Tibial nerve (tissue), 4 donors: ENCODE measurements around the gene MAN2A1. TPM values are rescaled to one million over a fixed set of nuclear protein-coding genes. Genes with fewer than 3 reads are reported as not detected.

Experiments
- DNase-seq, 2 donors: peaks; one replicate each; pipeline ENCODE4 v3.0.0-alpha.2; 2019; ENCODE audit warnings: low spot score in 2 of 2
- H3K27ac ChIP-seq, 4 donors: fragments of 200-600 bp; sonication (generic) in 3 of 4; one replicate each; pipeline ENCODE4 v1.5.1; 2017 to 2019; ENCODE audit warnings: mild to moderate bottlenecking in 1 of 4
- H3K27me3 ChIP-seq, 2 donors: fragments of 200-600 bp; sonication (generic) in 1 of 2; one replicate each; pipeline versions ENCODE4 v1.5.1 to v1.6.0; 2017 to 2019
- H3K36me3 ChIP-seq, 3 donors: fragments of 200-600 bp; sonication (generic); one replicate each; pipeline ENCODE4 v1.5.1; 2018 to 2019
- H3K4me1 ChIP-seq, 4 donors: fragments of 200-600 bp; sonication (generic) in 3 of 4; one replicate each; pipeline ENCODE4 v1.5.1; 2017 to 2019
- H3K4me3 ChIP-seq, 4 donors: fragments of 200-600 bp; sonication (generic) in 3 of 4; one replicate each; pipeline ENCODE4 v1.5.1; 2017 to 2019; ENCODE audit warnings: mild to moderate bottlenecking in 1 of 4, moderate library complexity in 1 of 4
- H3K9me3 ChIP-seq, 4 donors: fragments of 200-600 bp; sonication (generic) in 3 of 4; one replicate each; pipeline ENCODE4 v1.5.1; 2017 to 2019
- CTCF ChIP-seq, 5 experiments: fragments of 200-600 bp in 3 of 5; fragments of 450-650 bp in 2 of 5; sonication (generic) in 3 of 5; IDR thresholded peaks; one replicate each; pipeline ENCODE4 v1.5.1; 2016 to 2019; ENCODE audit warnings: antibody characterized with exemption in 5 of 5, mild to moderate bottlenecking in 3 of 5, moderate library complexity in 2 of 5
- EP300 ChIP-seq, 2 donors: sonication (generic); formaldehyde crosslinking; IDR thresholded peaks; one replicate each; pipeline ENCODE4 v1.6.1; 2017; ENCODE audit warnings: antibody characterized with exemption in 2 of 2, mild to moderate bottlenecking in 1 of 2
- POLR2A ChIP-seq, 2 donors: fragments of 450-650 bp; IDR thresholded peaks; one replicate each; pipeline ENCODE4 v1.6.1; 2017; ENCODE audit warnings: antibody characterized with exemption in 2 of 2, mild to moderate bottlenecking in 2 of 2, moderate library complexity in 2 of 2
- WGBS, 2 donors: methylation state at CpG; one replicate each; pipeline ENCODE4 v1.1.5; 2018; 5-methylcytosine and 5-hydroxymethylcytosine counted together
- total RNA-seq, 4 donors: library from RNA; depleted of rRNA; stranded (reverse); fragments of >200 nt; gene quantifications; one replicate each; pipeline ENCODE4 v1.1.0, GENCODE V29; 2016

MAN2A1 gene
- total RNA-seq, 4 donors from 2014 or later, result 50.0 to 66.0 (median 56.7) TPM

- Histone ChIP-seq H3K27me3 (no peaks in the 10 kb centered on the region), H3K4me3 (peak overlapping the region in 3 of 4 donors; percentile 71 to 98 (median 86)), H3K27ac (peak overlapping the region in 3 of 4 donors; percentile 93 to 98 (median 96)), H3K9me3 (peaks cover 0 to 10% (median 0%) of the 10 kb centered on the region in 4 donors), H3K36me3 (no peaks in the 10 kb centered on the region), H3K4me1 (peaks cover 0 to 59% (median 39%) of the 10 kb centered on the region in 4 donors)
- DNase-seq, result no peak
- 32 to 33% methylated on average over 1 of the region's 1 CpG for WGBS, 2 donors
- TF ChIP-seq CTCF (IDR thresholded peaks at IDR 0.05) (no peak), EP300 (IDR thresholded peaks at IDR 0.05) (no peak), POLR2A (IDR thresholded peaks at IDR 0.05) (no peak)
Observed at GRCh38 chr5:109691996-109692395, 2.3 kb downstream of the MAN2A1 start.

- Histone ChIP-seq H3K9me3 (peaks cover 0 to 9% (median 0%) of the 10 kb centered on the region in 4 donors), H3K27ac (peak overlapping the region in 3 of 4 donors; percentile 37 to 96 (median 54)), H3K4me1 (peaks cover 0 to 66% (median 41%) of the 10 kb centered on the region in 4 donors), H3K27me3 (no peaks in the 10 kb centered on the region), H3K4me3 (peak overlapping the region in 1 of 4 donors; percentile 71), H3K36me3 (no peaks in the 10 kb centered on the region)
- WGBS, 2 donors, result 65 to 78% methylated on average over 4 of the region's 4 CpGs
- TF ChIP-seq POLR2A (IDR thresholded peaks at IDR 0.05), result no peak
- TF ChIP-seq EP300 (IDR thresholded peaks at IDR 0.05), result no peak
- TF ChIP-seq CTCF (IDR thresholded peaks at IDR 0.05), result no peak
- DNase-seq, result no peak
Observed at GRCh38 chr5:109692852-109693251, 3.1 kb downstream of the MAN2A1 start.

GRCh38 chr5:109693535-109694400 is 4.0 kb downstream of the MAN2A1 start:
- WGBS, 2 donors, result 54 to 66% methylated on average over 6 of the region's 6 CpGs
- H3K36me3 ChIP-seq, result no peaks in the 10 kb centered on the region
- H3K27ac ChIP-seq, result peak overlapping the region; percentile 24 to 96 (median 60)
- no peak for DNase-seq
- H3K9me3 ChIP-seq, result no peaks in the 10 kb centered on the region
- peaks cover 0 to 70% (median 41%) of the 10 kb centered on the region in 4 donors for H3K4me1 ChIP-seq
- H3K27me3 ChIP-seq, result no peaks in the 10 kb centered on the region
- TF ChIP-seq EP300 (IDR thresholded peaks at IDR 0.05) (no peak), CTCF (IDR thresholded peaks at IDR 0.05) (no peak), POLR2A (IDR thresholded peaks at IDR 0.05) (no peak)
- peak overlapping the region in 1 of 4 donors; percentile 5 for H3K4me3 ChIP-seq

DNA sequence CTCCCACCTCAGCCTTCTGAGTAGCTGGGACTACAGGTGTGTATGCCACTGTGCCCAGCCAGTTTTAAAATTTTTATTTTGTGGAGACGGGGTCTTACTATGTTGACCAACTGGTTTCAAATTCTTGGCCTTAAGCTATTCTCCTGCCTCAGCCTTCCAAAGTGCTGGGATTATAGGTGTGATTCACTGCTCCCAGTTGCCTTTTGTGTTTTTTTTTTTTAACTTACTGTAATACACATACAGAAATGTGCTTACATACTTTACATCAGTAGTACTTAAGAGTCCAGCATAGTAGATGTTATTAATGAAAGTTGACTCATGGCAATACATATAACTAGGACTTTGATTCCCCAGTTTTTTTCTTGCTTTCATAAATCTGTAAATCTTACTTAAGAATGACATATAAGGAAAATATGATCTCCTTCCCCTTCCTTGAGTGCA is 4.7 kb downstream of the MAN2A1 start:
- Histone ChIP-seq H3K27ac (peak overlapping the region in 3 of 4 donors; percentile 54 to 96 (median 65)), H3K27me3 (no peaks in the 10 kb centered on the region), H3K4me1 (peaks cover 0 to 70% (median 41%) of the 10 kb centered on the region in 4 donors), H3K36me3 (no peaks in the 10 kb centered on the region), H3K9me3 (no peaks in the 10 kb centered on the region), H3K4me3 (no peak overlapping the region)
- TF ChIP-seq CTCF (IDR thresholded peaks at IDR 0.05) (no peak), POLR2A (IDR thresholded peaks at IDR 0.05) (no peak), EP300 (IDR thresholded peaks at IDR 0.05) (no peak)
- WGBS, 2 donors, result 91 to 92% methylated on average over 1 of the region's 1 CpG
- no peak for DNase-seq
